ENCODE data around the gene TBC1D2B.
A peak's percentile ranks its signal among the peaks of the same experiment; 100 is the strongest.

The TBC1D2B gene

DNA sequence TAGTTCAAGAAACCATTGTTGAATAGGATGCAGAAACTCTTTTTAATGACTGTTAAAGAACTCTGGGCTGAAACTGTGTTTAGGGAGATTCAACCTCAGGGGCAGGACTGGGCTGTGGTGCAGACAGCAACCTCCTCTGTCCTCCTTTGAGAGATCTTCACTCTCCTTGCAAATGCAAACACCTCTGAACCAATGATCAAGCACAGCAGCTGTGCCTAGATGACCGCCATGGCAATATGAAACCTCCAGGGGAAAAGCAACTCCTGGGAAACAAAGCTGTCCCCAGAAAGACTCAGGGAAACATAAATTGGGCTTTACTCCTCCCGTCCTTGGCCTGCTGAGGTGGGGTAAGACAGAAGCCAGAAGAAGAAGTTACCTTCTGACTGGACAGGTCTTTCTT, 52.6 kb downstream of the TBC1D2B start (continued):
- no peak for TF ChIP-seq ZNF555 (tag by site-specific recombination; conservative IDR thresholded peaks at IDR 0.05)

DNA sequence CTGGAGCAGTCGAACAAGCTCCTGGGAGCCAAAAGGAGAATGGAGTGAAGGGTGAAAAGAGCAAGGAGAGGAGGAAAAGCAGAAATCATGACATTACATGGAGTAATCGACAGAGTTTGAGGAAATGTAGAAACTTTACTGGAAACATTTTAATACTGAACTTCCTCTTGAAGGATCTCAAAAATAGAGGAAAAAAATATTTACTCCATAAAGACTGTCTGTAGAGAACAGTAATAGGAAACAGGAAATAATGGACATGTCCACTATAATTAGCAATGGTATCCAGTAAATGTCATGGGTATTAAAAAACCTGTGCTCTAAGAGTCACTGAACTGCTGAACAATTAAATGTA, 53.0 kb downstream of the TBC1D2B start:
- no peak overlapping the region for H3K27ac ChIP-seq (ENCODE audit: extremely low read depth, low read depth, low read length)
- H3K9me3 ChIP-seq (ENCODE audit: control insufficient read depth, insufficient read depth, low read depth, low read length): no peaks in the 10 kb centered on the region
- H3K4me3 ChIP-seq (ENCODE audit: low read depth, low read length): no peak overlapping the region
- no peaks in the 10 kb centered on the region for H3K4me1 ChIP-seq (ENCODE audit: control insufficient read depth, insufficient read depth, low read length)
- peaks cover 23 to 67% of the 10 kb centered on the region in 2 experiments for H3K36me3 ChIP-seq (ENCODE audit: control insufficient read depth in 2 of 2, insufficient read depth in 1 of 2, low read length in 2 of 2)
- ChIA-PET CTCF (interaction anchor here (1.0 kb wide), 1 partner anchor 11 kb away, joined by 3 read pairs; no protein-coding TSS in a partner anchor), POLR2A (interaction anchor here (0.6 kb wide), 1 partner anchor 16 kb away, joined by 3 read pairs; no protein-coding TSS in a partner anchor)
- TF ChIP-seq ZNF629 (tag by site-specific recombination; IDR thresholded peaks at IDR 0.05): no peak

DNA sequence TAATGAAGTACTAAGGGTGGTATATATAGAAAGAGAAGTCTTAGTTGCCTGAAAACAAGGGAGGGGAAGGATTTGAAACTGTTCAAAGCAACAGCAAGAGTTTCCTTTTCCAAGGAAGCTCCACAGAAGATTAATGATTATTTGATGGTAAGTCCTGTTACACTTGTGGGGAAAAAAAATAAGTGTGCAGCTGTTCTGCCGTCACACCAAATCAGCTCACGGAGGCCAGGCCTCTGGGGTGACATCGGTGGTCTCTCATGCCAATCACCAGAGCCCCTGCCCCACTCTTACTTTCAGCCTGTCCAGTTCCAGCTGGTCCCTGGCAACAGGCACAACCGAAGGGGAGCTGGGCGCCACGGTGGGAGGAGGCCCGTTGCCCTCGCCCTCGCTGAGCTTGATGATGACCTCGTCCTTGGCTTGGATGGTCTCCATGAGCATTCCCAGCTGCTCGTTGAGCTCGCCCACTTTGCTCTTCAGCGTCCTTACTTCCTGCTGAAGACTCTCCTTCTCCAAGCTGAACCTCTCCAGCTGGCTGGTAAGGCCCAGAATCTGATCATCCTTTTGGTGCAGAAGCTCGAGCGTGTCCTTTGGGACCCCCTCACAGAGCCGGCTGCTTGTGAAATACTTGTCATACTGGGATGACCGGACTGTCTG, 53.5 kb downstream of the TBC1D2B start:
- Histone ChIP-seq H3K4me3 (ENCODE audit: low read depth, low read length) (no peak overlapping the region), H3K9me3 (ENCODE audit: control insufficient read depth, insufficient read depth, low read depth, low read length) (no peaks in the 10 kb centered on the region), H3K36me3 (ENCODE audit: control insufficient read depth in 2 of 2, insufficient read depth in 1 of 2, low read length in 2 of 2) (peaks cover 18 to 65% of the 10 kb centered on the region in 2 experiments), H3K4me1 (ENCODE audit: control insufficient read depth, insufficient read depth, low read length) (no peaks in the 10 kb centered on the region), H3K27ac (ENCODE audit: extremely low read depth, low read depth, low read length) (no peak overlapping the region)
- TF ChIP-seq BCL11A (tag by site-specific recombination; IDR thresholded peaks at IDR 0.05; ENCODE audit: low read depth) (no peak), ZFHX2 (tag by site-specific recombination; conservative IDR thresholded peaks at IDR 0.05) (0 out of 2 replicates have a peak, but pooled peaks have one; percentile 11)
- ChIA-PET CTCF (interaction anchor here (0.7 to 1.2 kb wide), 3 partner anchors 11 to 123 kb away, joined by 3 read pairs; no protein-coding TSS in a partner anchor), POLR2A (no interaction called here)

DNA sequence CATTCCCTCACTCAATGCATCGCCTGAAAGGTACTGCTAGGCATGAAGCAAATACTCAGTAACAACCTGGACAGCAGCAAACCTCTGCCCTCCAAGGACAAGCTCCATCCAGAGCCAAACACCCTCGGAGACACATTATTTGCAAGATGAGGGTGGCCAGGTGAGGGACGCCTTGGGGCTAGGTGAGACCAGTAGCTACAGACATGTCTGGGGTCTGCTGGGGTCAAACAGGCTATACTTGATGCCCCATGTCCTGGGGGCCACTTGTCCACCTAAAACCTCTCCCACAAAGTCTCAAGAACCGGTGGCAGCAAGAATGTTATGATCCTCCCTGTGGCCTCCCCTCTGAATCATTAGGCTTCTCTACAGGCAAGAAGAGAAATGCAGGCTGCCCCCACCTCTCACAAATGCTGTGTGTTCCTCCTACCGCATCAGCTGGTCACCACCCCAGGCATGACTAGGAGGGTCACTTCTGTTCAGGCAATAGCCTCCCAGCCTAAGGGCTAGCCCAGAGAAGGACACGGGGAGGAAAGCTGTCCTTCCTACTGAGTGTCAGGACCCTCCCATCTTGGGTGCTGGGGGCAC, 54.3 kb downstream of the TBC1D2B start:
- H3K4me3 ChIP-seq (ENCODE audit: low read depth, low read length): no peak overlapping the region
- TF ChIP-seq ZNF140 (tag by site-specific recombination; IDR thresholded peaks at IDR 0.05) (no peak), GLI2 (tag by site-specific recombination; IDR thresholded peaks at IDR 0.05; ENCODE audit: borderline replicate concordance, low read depth) (no peak), BCL11B (tag by site-specific recombination; IDR thresholded peaks at IDR 0.05; ENCODE audit: low read depth) (no peak), KLF16 (tag by site-specific recombination; IDR thresholded peaks at IDR 0.05) (no peak), ZSCAN30 (tag by site-specific recombination; IDR thresholded peaks at IDR 0.05) (no peak), ZNF555 (tag by site-specific recombination; conservative IDR thresholded peaks at IDR 0.05) (no peak), ZNF610 (tag by site-specific recombination; IDR thresholded peaks at IDR 0.05; ENCODE audit: borderline replicate concordance) (no peak), TCF7L2 (IDR thresholded peaks at IDR 0.05; ENCODE audit: borderline replicate concordance, low read depth, low read length) (no peak), ZNF791 (tag by site-specific recombination; IDR thresholded peaks at IDR 0.05) (no peak), EGR2 (tag by site-specific recombination; IDR thresholded peaks at IDR 0.05; ENCODE audit: low read depth) (no peak), ZNF707 (tag by site-specific recombination; IDR thresholded peaks at IDR 0.05) (no peak)
- TF ChIP-seq, protein P1, sequence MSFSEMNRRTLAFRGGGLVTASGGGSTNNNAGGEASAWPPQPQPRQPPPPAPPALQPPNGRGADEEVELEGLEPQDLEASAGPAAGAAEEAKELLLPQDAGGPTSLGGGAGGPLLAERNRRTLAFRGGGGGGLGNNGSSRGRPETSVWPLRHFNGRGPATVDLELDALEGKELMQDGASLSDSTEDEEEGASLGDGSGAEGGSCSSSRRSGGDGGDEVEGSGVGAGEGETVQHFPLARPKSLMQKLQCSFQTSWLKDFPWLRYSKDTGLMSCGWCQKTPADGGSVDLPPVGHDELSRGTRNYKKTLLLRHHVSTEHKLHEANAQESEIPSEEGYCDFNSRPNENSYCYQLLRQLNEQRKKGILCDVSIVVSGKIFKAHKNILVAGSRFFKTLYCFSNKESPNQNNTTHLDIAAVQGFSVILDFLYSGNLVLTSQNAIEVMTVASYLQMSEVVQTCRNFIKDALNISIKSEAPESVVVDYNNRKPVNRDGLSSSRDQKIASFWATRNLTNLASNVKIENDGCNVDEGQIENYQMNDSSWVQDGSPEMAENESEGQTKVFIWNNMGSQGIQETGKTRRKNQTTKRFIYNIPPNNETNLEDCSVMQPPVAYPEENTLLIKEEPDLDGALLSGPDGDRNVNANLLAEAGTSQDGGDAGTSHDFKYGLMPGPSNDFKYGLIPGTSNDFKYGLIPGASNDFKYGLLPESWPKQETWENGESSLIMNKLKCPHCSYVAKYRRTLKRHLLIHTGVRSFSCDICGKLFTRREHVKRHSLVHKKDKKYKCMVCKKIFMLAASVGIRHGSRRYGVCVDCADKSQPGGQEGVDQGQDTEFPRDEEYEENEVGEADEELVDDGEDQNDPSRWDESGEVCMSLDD (tag by site-specific recombination; IDR thresholded peaks at IDR 0.05): no peak
- TF ChIP-seq, protein P2, sequence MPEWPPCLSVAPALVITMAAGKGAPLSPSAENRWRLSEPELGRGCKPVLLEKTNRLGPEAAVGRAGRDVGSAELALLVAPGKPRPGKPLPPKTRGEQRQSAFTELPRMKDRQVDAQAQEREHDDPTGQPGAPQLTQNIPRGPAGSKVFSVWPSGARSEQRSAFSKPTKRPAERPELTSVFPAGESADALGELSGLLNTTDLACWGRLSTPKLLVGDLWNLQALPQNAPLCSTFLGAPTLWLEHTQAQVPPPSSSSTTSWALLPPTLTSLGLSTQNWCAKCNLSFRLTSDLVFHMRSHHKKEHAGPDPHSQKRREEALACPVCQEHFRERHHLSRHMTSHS (tag by site-specific recombination; IDR thresholded peaks at IDR 0.05): no peak
- TF ChIP-seq, protein P3, sequence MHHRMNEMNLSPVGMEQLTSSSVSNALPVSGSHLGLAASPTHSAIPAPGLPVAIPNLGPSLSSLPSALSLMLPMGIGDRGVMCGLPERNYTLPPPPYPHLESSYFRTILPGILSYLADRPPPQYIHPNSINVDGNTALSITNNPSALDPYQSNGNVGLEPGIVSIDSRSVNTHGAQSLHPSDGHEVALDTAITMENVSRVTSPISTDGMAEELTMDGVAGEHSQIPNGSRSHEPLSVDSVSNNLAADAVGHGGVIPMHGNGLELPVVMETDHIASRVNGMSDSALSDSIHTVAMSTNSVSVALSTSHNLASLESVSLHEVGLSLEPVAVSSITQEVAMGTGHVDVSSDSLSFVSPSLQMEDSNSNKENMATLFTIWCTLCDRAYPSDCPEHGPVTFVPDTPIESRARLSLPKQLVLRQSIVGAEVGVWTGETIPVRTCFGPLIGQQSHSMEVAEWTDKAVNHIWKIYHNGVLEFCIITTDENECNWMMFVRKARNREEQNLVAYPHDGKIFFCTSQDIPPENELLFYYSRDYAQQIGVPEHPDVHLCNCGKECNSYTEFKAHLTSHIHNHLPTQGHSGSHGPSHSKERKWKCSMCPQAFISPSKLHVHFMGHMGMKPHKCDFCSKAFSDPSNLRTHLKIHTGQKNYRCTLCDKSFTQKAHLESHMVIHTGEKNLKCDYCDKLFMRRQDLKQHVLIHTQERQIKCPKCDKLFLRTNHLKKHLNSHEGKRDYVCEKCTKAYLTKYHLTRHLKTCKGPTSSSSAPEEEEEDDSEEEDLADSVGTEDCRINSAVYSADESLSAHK (tag by site-specific recombination; IDR thresholded peaks at IDR 0.05): no peak
- ChIA-PET CTCF (interaction anchor here (0.7 to 1.2 kb wide), 2 partner anchors 85 to 122 kb away, joined by 3 read pairs; no protein-coding TSS in a partner anchor), POLR2A (no interaction called here)
- H3K27ac ChIP-seq (ENCODE audit: extremely low read depth, low read depth, low read length): no peak overlapping the region
- no peaks in the 10 kb centered on the region for H3K9me3 ChIP-seq (ENCODE audit: control insufficient read depth, insufficient read depth, low read depth, low read length)
- peaks cover 13 to 62% of the 10 kb centered on the region in 2 experiments for H3K36me3 ChIP-seq (ENCODE audit: control insufficient read depth in 2 of 2, insufficient read depth in 1 of 2, low read length in 2 of 2)
- H3K4me1 ChIP-seq (ENCODE audit: control insufficient read depth, insufficient read depth, low read length): no peaks in the 10 kb centered on the region

All from HEK293 (cell line).